ENCODE data around the gene MYLK. TPM values are rescaled to one million over a fixed set of nuclear protein-coding genes. Genes with fewer than 3 reads are reported as not detected.
A peak's percentile ranks its signal among the peaks of the same experiment; 100 is the strongest.

The MYLK gene
- total RNA-seq, 1 donor from 2014 or later, result 20.1 TPM

GRCh38 chr3:123651449-123652341 is 232.4 kb downstream of the MYLK start:
- no peaks in the 10 kb centered on the region for H3K27me3 Mint-ChIP-seq (ENCODE audit: low read depth)
- no peaks in the 10 kb centered on the region for H3K9me3 Mint-ChIP-seq
- no peak for TF ChIP-seq CTCF (conservative IDR thresholded peaks at IDR 0.05)

DNA sequence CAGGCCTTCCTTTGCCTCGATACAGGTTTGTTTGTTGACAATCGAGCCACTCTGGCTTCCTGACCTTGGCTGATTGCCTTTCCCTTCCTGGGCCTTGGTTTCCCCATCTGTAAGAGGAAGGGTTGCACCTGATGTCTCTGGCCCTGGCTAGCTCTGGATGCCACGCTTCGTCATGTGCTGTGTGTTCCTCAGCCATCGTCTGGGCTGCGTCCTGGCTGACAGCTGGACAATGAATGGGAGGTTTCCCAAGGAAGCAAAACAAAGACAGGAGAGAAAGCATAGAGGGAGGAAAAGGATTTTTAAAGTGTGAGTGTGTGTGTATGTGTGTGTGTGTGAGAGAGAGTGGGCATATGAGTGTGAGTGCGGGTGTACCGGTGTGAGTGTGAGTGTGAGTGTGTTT is 234.0 kb downstream of the MYLK start:
- no peak for TF ChIP-seq CTCF (conservative IDR thresholded peaks at IDR 0.05)
- peak overlapping the region; percentile 0 for H3K27ac Mint-ChIP-seq (ENCODE audit: unreplicated experiment)
- peaks cover 2% of the 10 kb centered on the region for H3K36me3 Mint-ChIP-seq (ENCODE audit: low read depth)

More at GRCh38 chr3:123651449-123652341, 232.4 kb downstream of the MYLK start:
- no peak for DNase-seq (ENCODE audit: low read depth, low spot score)
- H3K4me3 Mint-ChIP-seq, result no peak overlapping the region
- H3K36me3 Mint-ChIP-seq (ENCODE audit: low read depth), result peaks cover 9% of the 10 kb centered on the region
- H3K27ac Mint-ChIP-seq (ENCODE audit: unreplicated experiment), result no peak overlapping the region
- H3K4me1 Mint-ChIP-seq, result peaks cover 33% of the 10 kb centered on the region

GRCh38 chr3:123648696-123649405 is 235.3 kb downstream of the MYLK start:
- no peaks in the 10 kb centered on the region for H3K27me3 Mint-ChIP-seq (ENCODE audit: low read depth)
- no peak overlapping the region for H3K27ac Mint-ChIP-seq (ENCODE audit: unreplicated experiment)
- TF ChIP-seq CTCF (conservative IDR thresholded peaks at IDR 0.05), result no peak

More for the DNA sequence above, 234.0 kb downstream of the MYLK start:
- Mint-ChIP-seq H3K4me1 (peaks cover 32% of the 10 kb centered on the region), H3K9me3 (no peaks in the 10 kb centered on the region), H3K27me3 (ENCODE audit: low read depth) (no peaks in the 10 kb centered on the region), H3K4me3 (no peak overlapping the region)
- no peak for DNase-seq (ENCODE audit: low read depth, low spot score)

DNA sequence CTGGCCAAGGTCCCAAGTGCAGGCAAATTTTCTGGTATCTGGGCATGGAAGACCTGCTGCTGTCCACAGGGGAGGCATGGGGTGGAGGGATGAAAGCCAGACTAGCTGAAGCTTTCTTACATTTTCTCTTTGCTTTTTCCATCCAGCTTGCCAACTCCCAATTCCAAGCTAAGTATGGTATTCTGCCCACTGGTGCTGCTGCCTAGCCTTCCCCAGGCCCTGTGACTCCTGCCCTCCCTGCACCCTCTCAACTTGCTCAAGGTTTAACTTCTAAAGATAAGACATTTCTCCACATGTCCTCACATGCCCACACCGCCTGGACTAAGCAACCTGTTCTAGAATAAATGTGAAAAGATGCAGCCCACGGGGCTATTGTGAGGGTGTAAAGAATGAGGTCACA is 239.8 kb downstream of the MYLK start:
- TF ChIP-seq CTCF (conservative IDR thresholded peaks at IDR 0.05), result no peak
- no peak for DNase-seq (ENCODE audit: low read depth, low spot score)
- Mint-ChIP-seq H3K27ac (ENCODE audit: unreplicated experiment) (no peak overlapping the region), H3K4me1 (peaks cover 28% of the 10 kb centered on the region), H3K4me3 (no peak overlapping the region), H3K27me3 (ENCODE audit: low read depth) (no peaks in the 10 kb centered on the region), H3K36me3 (ENCODE audit: low read depth) (no peaks in the 10 kb centered on the region), H3K9me3 (no peaks in the 10 kb centered on the region)

More at GRCh38 chr3:123648696-123649405, 235.3 kb downstream of the MYLK start:
- no peaks in the 10 kb centered on the region for H3K36me3 Mint-ChIP-seq (ENCODE audit: low read depth)
- H3K9me3 Mint-ChIP-seq, result no peaks in the 10 kb centered on the region
- peaks cover 28% of the 10 kb centered on the region for H3K4me1 Mint-ChIP-seq
- no peak for DNase-seq (ENCODE audit: low read depth, low spot score)
- H3K4me3 Mint-ChIP-seq, result no peak overlapping the region

- peaks cover 34% of the 10 kb centered on the region for H3K4me1 Mint-ChIP-seq
- H3K27ac Mint-ChIP-seq (ENCODE audit: unreplicated experiment), result no peak overlapping the region
- no peaks in the 10 kb centered on the region for H3K27me3 Mint-ChIP-seq (ENCODE audit: low read depth)
- H3K9me3 Mint-ChIP-seq, result no peaks in the 10 kb centered on the region
- no peak overlapping the region for H3K4me3 Mint-ChIP-seq
- H3K36me3 Mint-ChIP-seq (ENCODE audit: low read depth), result no peaks in the 10 kb centered on the region
- DNase-seq (ENCODE audit: low read depth, low spot score), result no peak
- no peak for TF ChIP-seq CTCF (conservative IDR thresholded peaks at IDR 0.05)
These were observed 241.2 kb downstream of the MYLK start for GRCh38 chr3:123642957-123643330.

All from neural crest cell (in vitro differentiated cells).